Stimulated activated CD4-positive, alpha-beta T cell treated with anti-CD3 and anti-CD28 coated beads, TNF-alpha, amount 100 ng/mL, for 48 hours (primary cell): Measurements from ENCODE around the gene CALCB.

Experiments
- DNase-seq, 3 donors: peaks; one replicate each; pipeline ENCODE4 v3.0.0-alpha.2; 2020; ENCODE audit warnings: low read depth in 3 of 3

Gene CALCB

DNA sequence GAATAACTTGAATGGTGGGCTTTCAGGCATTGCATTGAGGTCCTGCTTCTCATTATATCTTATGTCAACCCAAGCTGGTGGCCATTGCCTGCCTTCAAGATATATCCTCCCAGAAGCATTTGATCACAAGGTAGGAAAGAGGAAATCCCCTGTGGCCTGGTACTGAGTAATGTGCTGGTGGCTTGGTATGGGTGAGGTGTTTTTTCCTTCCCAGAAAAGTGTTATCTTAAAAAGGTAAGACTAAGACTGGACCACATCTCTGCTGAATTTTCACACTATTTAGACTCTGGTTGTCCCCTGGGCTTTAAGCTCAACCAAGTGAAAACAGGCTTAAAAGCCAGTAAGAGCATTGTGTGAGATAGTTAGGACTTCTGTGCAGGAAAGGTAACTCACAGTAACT, 45.0 kb downstream of the CALCB start:
- DNase-seq, result no peak

DNA sequence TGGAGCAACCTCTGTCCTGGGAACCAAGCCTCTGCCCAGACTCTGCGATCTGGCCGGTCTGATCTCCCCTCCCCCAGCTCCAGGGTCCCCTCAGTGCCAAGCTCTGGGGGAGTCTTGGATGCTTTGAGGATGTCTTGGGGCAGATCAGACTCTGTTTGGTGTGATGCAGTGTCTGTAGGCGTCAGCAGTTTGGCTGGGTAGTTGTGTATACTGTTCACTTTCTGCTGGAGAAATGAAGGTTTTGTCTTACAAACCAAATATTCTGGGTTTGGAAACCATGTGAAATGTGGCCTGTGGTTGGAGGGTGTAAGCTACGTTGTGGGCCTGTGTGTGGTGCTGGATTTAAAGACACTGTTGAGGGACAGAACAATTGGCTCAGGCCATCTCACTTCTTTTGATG, 46.0 kb downstream of the CALCB start:
- DNase-seq, result no peak

DNA sequence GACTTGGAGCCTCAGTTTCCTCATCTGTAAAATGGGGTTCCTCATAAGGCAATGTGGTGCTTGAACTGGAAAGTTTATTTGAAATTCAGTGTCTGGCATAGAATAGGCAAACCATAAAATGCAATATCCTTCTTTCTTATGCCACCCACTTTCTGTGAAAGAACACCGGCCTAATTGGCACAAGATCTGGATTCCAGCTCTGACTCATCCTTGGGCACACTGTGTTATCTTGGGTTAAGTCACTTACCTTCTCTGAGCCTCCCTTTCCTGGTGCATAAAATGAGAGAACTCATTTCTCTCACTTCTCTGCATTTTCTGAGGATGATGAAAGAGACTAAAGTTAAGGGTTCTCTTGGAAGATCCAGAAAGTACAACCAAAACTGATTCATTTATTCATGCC, 46.4 kb downstream of the CALCB start:
- no peak for DNase-seq

DNA sequence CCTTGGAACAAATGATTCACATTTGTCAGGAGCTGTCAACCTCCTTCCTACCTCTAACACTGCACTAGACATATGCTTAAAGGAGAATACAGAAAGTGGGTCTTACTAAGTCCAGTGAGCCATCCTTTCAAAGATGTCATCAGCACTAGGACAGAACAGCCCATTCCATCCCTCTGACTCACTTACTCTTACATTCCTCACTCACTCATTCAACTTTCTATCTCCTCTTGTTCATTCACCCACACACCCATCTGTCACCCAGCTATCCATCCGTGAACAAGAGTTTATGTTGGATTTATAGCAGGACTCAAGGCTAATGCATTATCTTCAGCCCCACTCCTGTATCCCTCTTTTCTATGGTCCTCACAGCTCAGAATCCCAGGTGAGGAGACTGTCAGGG, 50.5 kb downstream of the CALCB start:
- no peak for DNase-seq

DNA sequence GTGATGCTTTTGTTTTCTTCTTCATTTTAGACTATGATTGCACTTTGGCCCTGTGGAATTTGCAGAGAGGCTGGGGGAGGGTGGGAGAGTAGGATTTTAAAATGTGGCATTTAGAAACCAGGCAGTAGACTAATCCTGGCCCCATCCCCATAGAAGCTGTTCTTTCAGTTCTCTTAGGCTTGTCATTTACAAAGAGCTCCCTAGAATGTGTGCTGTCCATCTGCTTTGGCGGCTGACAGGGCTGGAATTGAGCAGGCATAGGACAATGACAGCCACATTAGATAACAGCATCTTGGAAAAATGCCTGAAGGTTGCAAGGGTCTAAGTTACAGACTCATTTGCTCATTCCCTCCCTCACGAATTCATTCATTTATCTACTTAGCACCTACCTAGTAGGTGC, 51.1 kb downstream of the CALCB start:
- no peak for DNase-seq

DNA sequence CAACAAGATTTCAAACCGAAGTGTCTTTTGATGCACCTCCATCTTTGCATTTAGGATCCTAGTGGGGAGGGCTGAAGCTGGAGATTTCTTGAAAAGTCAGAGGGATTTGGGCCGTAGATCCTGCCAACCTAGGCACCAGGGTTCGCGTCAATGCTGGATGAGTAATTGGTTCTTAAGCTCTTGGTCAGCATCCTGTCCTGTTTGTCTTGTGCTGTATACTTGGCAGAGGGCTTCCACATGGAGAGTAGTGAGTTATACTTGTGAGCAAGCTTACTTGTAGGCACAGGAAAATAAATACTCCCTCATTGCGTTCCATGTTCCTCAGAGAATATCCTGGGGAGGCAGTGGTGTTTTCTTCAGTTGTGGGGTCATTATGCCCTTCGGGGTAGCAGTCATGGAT, 53.9 kb downstream of the CALCB start:
- DNase-seq, result no peak
